ENCODE measurements around the gene CHRM4.
A peak's percentile ranks its signal among the peaks of the same experiment; 100 is the strongest.

DNA sequence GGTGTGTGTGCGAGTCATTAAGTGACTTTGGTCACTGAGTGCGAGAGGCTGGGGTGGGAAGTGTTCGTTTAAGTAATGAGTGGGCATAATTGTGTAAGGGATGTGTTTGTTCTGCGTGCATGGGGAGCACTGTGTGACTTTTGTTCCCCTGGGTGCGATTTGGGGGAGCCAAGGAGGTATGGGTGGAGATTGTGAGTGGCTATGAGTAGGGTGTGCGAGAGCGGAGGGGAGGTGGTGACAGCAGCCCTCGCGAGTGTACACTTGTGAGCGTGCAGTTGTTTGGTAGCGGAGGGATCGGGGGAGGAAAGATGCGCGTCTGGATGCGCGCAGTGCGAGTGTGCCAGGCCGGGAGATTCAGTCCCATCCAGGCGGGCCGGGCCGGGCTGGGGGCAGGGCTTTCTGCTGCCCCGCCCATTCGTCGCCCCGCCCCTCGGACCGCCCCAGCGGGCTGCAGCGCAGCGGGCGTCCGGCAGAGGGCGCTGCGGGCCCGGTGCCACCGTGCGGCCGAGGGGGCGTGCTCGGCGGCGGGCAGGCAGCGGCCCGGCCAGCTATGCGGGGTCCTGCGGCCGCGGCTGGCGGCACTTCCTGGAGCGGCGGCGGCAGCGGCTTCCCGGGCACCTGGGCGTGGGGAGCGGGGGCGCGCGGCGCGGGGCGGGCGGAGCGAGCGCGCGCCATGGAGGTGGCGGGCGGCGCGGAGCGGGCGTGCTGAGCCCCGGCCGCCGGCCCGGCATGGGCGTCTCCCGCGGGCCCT is 44.5 kb downstream of the CHRM4 start, which contains the start of gene DGKZ:
- TF ChIP-seq, protein P1, sequence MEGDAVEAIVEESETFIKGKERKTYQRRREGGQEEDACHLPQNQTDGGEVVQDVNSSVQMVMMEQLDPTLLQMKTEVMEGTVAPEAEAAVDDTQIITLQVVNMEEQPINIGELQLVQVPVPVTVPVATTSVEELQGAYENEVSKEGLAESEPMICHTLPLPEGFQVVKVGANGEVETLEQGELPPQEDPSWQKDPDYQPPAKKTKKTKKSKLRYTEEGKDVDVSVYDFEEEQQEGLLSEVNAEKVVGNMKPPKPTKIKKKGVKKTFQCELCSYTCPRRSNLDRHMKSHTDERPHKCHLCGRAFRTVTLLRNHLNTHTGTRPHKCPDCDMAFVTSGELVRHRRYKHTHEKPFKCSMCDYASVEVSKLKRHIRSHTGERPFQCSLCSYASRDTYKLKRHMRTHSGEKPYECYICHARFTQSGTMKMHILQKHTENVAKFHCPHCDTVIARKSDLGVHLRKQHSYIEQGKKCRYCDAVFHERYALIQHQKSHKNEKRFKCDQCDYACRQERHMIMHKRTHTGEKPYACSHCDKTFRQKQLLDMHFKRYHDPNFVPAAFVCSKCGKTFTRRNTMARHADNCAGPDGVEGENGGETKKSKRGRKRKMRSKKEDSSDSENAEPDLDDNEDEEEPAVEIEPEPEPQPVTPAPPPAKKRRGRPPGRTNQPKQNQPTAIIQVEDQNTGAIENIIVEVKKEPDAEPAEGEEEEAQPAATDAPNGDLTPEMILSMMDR (IDR thresholded peaks at IDR 0.05) = peak; percentile 19 to 100 (median 33)
- no peak for TF ChIP-seq POLR2A (IDR thresholded peaks at IDR 0.05)

Measured in breast epithelium (tissue), 3 donors.